C4-2B (cell line): ENCODE data around the gene FARP2.

Source experiments
- ZFX ChIP-seq: fragments of 450-650 bp; IDR thresholded peaks from 2 replicates; pipeline ENCODE4 v1.6.1; 2017
- TF ChIP-seq, protein P1 (sequence below): fragments of 450-650 bp; conservative IDR thresholded peaks from 2 replicates; pipeline ENCODE4 v1.5.1; 2017; ENCODE audit warnings: mild to moderate bottlenecking

DNA sequence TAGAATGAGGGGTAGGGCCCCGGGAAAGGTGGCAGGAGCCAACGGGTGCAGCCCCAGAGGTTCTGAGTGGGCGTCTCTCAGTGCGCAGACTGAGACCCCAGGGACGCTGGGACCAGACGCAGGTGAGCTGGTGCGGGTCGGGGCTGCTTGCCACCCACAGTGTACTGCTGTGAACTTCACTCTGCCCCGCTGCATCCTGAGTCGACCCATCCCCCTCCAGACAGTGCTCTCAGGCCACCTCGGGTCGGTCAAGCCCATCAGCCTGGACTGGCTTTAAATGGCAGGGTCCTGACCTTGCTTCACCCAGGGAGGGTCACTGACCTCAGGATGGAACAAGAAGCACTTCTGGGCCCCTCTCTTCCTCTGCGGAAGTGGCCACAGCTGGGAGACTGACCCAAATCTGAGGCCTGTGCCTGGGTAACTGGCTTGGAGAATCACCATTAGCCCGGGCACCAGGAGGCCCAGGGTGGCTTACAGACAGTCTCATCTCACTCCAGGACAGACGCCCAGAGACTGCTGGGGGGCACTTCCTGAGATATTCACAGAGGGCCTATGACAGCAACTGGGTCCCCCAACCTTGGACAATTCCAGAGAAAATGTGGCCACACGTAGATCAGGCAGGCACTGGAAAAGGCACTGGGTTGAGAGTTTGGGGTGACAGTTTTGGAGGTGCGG, 178.8 kb downstream of the FARP2 start:
- TF ChIP-seq, protein P1, sequence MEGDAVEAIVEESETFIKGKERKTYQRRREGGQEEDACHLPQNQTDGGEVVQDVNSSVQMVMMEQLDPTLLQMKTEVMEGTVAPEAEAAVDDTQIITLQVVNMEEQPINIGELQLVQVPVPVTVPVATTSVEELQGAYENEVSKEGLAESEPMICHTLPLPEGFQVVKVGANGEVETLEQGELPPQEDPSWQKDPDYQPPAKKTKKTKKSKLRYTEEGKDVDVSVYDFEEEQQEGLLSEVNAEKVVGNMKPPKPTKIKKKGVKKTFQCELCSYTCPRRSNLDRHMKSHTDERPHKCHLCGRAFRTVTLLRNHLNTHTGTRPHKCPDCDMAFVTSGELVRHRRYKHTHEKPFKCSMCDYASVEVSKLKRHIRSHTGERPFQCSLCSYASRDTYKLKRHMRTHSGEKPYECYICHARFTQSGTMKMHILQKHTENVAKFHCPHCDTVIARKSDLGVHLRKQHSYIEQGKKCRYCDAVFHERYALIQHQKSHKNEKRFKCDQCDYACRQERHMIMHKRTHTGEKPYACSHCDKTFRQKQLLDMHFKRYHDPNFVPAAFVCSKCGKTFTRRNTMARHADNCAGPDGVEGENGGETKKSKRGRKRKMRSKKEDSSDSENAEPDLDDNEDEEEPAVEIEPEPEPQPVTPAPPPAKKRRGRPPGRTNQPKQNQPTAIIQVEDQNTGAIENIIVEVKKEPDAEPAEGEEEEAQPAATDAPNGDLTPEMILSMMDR: no peak
- TF ChIP-seq ZFX: no peak
